Measurements from ENCODE around the gene TUNAR.

- no peak for TF ChIP-seq POLR2AphosphoS5 (IDR thresholded peaks at IDR 0.05)
- TF ChIP-seq CTCF (IDR thresholded peaks at IDR 0.05; ENCODE audit: poor library complexity, severe bottlenecking): no peak
- no peak for TF ChIP-seq RAD21 (conservative IDR thresholded peaks at IDR 0.05)
Observed at GRCh38 chr14:95939335-95939734, 62.7 kb downstream of the TUNAR start.
